Left forelimb (tissue), 1 donor: ENCODE measurements around the gene ASPHD1.
"Not testable (repeated sequence)": the region's sequence is repeated elsewhere in the genome, so short reads cannot be mapped to it uniquely, and the experiment has no call there.

Experiments used
- DNase-seq: peaks from one replicate; pipeline ENCODE4 v3.0.0-alpha.2; 2018; ENCODE audit warnings: low spot score

Gene ASPHD1

GRCh38 chr16:29908719-29909220, 8.5 kb downstream of the ASPHD1 start:
- DNase-seq = no peak

- no peak for DNase-seq
Measured at GRCh38 chr16:29909391-29909790, 9.1 kb downstream of the ASPHD1 start.

DNA sequence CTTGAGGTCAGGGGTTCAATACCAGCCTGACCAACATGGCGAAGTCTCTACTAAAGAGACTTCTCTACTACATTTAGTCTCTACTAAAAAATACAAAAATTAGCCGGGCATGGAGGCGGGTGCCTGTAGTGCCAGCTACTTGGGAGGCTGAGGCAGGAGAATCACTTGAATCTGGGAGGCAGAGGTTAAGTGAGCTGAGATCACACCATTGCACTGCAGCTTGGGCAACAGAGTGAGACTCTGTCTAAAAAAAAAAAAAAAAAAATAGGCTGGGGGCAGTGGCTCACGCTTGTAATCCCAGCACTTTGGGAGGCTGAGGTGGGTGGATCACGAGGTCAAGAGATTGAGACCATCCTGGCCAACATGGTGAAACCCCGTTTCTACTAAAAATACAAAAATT, 9.6 kb downstream of the ASPHD1 start:
- not testable (repeated sequence) for DNase-seq

DNA sequence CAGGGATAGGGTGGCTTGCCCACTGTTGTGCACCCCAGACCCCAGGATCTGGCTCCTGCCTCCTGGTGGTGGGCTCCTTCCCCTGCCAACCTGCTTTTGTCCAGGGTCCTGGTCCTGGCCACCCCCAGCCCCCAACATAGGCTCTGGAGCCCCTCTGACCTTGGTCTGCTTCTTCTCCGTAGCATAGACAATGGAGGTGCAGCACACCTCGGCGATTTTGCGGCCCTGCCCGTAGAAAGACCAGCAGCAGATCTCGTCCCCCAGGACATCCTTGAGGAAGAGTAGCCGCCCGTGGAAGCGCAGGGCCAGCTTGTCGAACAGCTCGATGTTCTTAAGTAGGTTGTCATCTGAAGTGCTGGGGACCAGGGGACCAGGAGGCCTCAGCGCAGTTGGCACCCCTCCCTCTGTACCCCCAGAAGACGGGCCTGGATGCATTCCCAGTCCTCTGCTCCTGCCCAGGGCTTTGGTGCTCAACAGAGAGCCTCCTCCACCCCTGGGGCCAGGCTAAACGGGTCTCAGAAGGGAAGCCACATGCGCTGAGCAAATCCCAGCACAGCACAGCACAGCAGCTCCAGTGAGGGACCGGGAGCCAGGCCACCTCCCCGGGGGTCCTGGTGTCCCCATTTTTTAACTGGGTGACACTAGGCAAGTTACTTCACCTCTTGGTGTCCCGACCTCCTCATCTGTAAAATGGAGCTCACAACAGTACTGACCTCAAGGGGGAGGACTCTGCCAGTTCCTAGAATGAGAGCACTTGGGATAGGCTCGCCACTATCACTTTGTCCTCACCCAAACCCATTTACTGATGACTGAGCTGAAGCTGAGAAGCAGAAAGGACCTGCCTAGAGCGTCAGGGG, 10.8 kb downstream of the ASPHD1 start:
- DNase-seq = no peak

- DNase-seq = no peak
Measured at GRCh38 chr16:29911676-29912010, 11.4 kb downstream of the ASPHD1 start.

- no peak for DNase-seq
Measured at GRCh38 chr16:29912087-29912486, 11.8 kb downstream of the ASPHD1 start.

- no peak for DNase-seq
Measured at GRCh38 chr16:29913514-29913913, 13.2 kb downstream of the ASPHD1 start.

DNA sequence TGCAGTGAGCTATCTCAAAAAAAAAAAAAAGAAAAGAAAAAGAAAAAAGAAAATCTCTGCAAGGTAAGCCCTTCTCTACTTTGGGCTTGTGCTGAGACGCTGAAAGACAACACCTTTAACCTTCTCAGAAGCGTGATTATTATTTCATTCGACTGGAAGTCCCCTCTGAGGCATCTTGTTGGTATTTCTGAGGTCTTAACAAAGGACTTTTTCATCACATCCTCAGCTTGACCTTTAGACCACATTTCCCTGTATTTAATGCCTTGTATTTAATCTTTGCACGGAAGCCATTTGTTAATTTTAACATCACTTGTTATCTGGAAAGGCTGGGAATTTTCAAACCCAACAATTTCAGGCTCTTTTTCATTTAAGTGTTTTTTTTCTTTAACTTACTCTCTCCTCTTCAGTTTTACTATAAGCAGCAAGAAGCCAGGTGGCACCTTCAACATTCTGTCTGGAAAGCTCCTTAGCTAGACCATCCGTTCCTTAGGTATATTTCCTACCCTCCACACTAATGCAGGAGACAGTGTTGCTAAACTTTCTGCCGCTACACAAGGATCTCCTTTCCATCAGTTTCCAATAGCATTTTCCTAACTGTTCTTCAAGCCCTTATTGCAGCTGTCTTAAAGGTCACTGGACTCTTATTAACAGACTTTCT, 15.4 kb downstream of the ASPHD1 start:
- no peak for DNase-seq

- no peak for DNase-seq
Measured at GRCh38 chr16:29916979-29917378, 16.7 kb downstream of the ASPHD1 start.

DNA sequence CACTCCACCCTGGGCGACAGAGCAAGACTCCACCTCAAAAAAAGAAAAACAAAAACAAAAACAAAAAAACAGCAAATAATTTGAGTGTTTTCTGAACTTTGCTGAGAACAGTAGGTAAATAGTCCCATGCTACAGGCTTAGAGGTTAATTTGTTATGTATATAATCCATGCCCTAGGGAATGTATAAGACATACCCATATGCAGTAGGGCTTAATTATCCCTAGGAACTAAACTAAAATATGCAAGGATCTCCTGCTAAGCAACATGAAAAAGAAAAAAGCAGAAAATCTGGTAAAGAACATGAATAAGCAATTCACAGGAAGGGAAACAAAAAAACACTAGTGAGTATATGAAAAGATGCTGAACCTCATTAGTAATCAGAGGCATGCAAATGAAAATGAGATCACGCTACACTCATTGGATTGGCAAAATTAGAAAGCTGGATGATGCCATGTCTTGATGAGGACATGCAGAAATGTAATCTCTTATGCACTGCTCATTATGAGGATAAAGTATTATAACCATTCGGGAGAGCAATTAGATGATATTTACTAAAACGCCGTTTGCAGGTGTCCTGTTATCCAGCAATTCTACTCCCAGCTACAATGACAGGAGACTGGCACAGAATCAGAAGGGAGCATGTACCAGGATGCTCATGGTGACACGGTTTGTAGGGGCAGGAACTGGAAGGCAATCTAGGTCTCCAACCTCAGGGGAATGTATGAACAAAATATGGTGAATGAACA, 20.2 kb downstream of the ASPHD1 start:
- DNase-seq = no peak

- DNase-seq = no peak
Measured at GRCh38 chr16:29921034-29921385, 20.7 kb downstream of the ASPHD1 start.

- DNase-seq = no peak
Measured at GRCh38 chr16:29922326-29922725, 22.0 kb downstream of the ASPHD1 start.

GRCh38 chr16:29922986-29923501, 22.8 kb downstream of the ASPHD1 start:
- DNase-seq = no peak

DNA sequence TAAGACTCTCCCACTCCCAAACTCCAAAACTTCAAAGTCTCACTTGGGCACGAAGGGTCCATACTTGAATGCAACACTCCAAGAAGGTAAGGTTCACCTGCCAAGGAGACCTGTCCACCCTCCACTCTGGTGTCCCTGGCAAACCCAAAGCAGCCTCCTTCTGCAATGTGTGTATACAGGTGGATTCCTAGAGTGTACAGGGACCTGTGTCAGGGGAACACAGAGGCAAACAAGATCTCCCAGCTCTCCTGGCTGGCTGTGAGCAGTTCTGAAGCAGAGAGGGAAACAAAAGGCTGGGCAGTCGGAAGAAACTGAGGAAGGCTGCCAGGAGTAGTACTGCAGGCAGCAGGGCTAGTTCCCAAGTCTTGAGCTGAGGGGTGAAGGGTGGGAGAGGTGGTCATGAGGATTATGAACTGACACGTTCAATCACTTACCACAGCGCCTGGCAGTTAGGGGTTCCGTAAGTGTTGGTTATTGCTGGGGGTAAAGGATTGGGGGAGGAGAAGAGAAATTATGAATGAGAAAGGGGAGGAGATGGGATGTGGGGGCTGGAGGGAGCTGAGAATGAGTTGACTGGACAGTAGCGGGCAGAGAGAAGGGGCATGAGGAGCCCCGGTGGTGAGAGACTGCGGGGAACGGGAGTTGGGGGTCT, 24.9 kb downstream of the ASPHD1 start:
- no peak for DNase-seq

GRCh38 chr16:29925781-29926710, 25.8 kb downstream of the ASPHD1 start, which contains the start of gene KCTD13:
Gene KCTD13 (minus strand): TSS chr16:29926226. CDS start chr16:29926033, 193 bp downstream.
- peak; percentile 97 for DNase-seq

DNA sequence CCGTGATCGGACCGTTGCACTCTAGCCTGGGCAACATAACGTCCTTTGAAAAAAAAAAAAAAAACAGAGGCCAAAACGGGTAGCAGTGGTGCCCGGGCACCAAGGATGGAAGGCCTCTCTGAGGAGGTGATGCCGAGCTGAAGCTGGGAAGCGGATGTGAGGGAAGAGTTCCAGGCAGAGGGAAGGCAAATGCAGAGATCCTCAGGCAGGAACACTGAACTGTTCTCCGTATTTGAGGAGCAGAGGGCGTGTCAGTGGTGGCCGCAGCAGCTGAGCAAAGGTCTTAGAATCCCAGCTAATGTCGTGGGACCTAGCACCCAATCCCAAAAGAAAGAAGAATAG, 26.4 kb downstream of the ASPHD1 start:
- DNase-seq = no peak

DNA sequence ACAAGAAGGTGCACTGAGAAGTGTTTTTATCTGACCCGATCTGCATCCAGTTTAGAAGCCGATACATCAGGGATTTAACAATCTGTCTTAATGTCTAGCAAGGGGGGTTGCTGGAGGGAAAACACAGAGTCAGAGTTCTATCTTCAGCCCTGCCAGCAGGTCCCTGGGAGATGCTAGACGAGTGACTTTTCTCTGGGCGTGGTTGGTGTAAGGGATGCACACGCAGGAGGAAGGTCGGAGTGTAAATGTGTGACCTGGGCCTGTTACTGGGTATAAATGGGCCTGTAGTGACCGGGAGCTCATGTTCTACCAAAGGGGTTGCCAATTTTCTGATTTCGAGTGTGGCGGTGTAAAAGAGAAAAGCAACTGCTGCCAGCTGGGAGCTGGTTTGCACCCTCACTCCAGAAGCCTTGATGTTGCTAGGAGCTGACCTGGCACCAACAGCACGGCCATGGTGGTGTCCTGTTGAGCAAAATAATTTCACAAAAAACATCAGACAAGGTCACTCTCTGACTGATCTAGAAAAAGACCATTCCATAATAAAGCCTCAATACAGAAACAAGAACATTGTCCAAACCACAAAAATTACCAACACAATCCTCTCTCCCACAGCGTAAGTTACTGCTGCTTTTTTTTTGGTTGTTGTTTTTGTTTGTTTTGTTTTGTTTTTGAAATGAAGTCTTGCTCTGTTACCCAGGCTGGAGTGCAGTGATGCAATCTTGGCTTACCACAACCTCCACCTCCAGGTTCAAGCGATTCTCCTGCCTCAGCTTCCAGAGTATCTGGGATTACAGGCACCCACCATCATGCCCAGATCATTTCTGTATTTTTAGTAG, 27.0 kb downstream of the ASPHD1 start:
- no peak for DNase-seq

GRCh38 chr16:29931750-29932149, 31.5 kb downstream of the ASPHD1 start:
- not testable (repeated sequence) for DNase-seq

DNA sequence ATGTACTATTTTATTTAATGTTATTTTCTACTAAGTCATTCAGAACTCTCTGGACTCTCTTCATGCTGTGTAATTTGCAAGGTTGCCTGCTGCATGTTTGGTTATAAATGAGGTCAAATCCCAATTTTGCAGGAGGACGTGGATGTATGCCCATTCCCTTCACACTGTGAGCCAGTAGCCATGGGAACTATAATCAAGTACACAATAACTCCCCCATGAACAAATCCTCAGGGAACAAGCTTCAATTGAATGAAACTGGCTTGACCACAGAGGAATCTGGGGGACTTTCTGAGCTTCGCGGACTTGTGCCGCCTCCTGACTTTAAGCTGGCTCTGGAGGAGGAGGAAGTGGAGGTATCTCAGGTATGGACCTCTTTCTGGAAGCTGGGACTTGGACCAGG, 40.4 kb downstream of the ASPHD1 start:
- no peak for DNase-seq
